GM19397 (cell line): Measurements from ENCODE around the gene C1QTNF8.

ENCODE experiments used
- ATAC-seq: cut with Tn5 transposase; IDR thresholded peaks from one replicate; pipeline ENCODE4 v1.9.1; 2021; ENCODE audit warnings: mild to moderate bottlenecking, moderate library complexity; ENCODE audit not compliant: unreplicated experiment

Gene C1QTNF8

GRCh38 chr16:1066584-1067172, 29.4 kb downstream of the C1QTNF8 start:
- ATAC-seq, result no peak

- ATAC-seq, result no peak
These were observed 30.4 kb downstream of the C1QTNF8 start for GRCh38 chr16:1065469-1066128.

GRCh38 chr16:1063728-1064127, 32.3 kb downstream of the C1QTNF8 start:
- ATAC-seq, result no peak

- ATAC-seq, result no peak
These were observed 33.1 kb downstream of the C1QTNF8 start for GRCh38 chr16:1062895-1063294.

GRCh38 chr16:1061769-1062505, 34.1 kb downstream of the C1QTNF8 start:
- ATAC-seq, result no peak

- no peak for ATAC-seq
These were observed 35.4 kb downstream of the C1QTNF8 start for GRCh38 chr16:1060416-1061340.

GRCh38 chr16:1059310-1059709, 36.7 kb downstream of the C1QTNF8 start:
- ATAC-seq, result no peak

GRCh38 chr16:1058216-1058615, 37.8 kb downstream of the C1QTNF8 start:
- ATAC-seq, result no peak

GRCh38 chr16:1057252-1057932, 38.7 kb downstream of the C1QTNF8 start:
- no peak for ATAC-seq

GRCh38 chr16:1056196-1056595, 39.8 kb downstream of the C1QTNF8 start:
- no peak for ATAC-seq

- ATAC-seq, result no peak
These were observed 40.5 kb downstream of the C1QTNF8 start for GRCh38 chr16:1055557-1055924.

- ATAC-seq, result no peak
These were observed 41.1 kb downstream of the C1QTNF8 start for GRCh38 chr16:1054660-1055556.

GRCh38 chr16:1053700-1054368, 42.2 kb downstream of the C1QTNF8 start:
- no peak for ATAC-seq

- ATAC-seq, result no peak
These were observed 42.9 kb downstream of the C1QTNF8 start for GRCh38 chr16:1053121-1053521.

GRCh38 chr16:1052721-1053120, 43.3 kb downstream of the C1QTNF8 start:
- no peak for ATAC-seq

- ATAC-seq, result no peak
These were observed 44.6 kb downstream of the C1QTNF8 start for GRCh38 chr16:1051446-1051845.

- no peak for ATAC-seq
These were observed 45.1 kb downstream of the C1QTNF8 start for GRCh38 chr16:1050921-1051320.

GRCh38 chr16:1050516-1050915, 45.5 kb downstream of the C1QTNF8 start:
- no peak for ATAC-seq

- no peak for ATAC-seq
These were observed 46.1 kb downstream of the C1QTNF8 start for GRCh38 chr16:1049976-1050247.
